HG02759 (cell line): ENCODE results near the gene NADK2.
A peak's percentile ranks its signal among the peaks of the same experiment; 100 is the strongest.

Source experiments
- ATAC-seq: cut with Tn5 transposase; IDR thresholded peaks from one replicate; pipeline ENCODE4 v1.9.1; 2021; ENCODE audit warnings: mild to moderate bottlenecking, moderate library complexity; ENCODE audit not compliant: unreplicated experiment

The NADK2 gene

DNA sequence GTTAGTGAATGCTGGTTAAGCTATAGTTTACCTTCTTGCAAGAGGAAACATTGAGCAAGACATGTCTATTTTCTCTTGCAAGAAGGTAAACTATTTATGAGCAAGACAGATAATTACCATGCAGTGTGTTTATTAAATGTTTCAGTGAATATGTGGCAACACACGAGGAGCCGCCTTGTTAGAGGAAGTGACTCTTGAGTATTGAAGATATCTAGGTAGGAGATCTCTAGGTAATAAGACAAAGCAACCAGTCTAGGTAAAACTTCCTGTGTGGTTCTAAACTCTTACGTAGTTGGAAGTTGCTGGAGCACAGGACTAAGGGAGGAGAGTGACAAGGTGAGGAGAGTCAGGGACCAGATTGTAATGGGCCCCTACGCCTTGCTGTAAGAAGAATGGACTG lies 73.0 kb downstream of the NADK2 start:
- ATAC-seq: no peak

DNA sequence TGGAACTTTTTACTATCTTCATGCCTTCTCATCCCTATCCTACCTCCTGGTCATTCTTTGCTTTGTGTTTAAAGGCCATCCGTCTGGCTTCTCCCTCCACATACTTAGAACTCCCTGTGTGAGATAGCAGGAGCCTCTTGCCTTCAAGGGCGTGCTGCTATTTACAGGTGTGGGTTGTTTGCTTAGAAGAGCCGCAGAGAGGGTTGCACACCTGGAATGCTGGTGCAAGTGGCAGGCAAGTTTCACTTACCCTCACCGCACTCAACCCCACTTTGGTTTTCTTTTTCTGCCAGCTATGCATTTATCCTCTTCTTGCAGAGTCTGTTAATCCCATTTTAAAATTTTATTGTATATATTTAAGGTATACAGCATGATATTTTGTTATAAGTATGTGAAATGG lies 77.3 kb downstream of the NADK2 start:
- no peak for ATAC-seq

DNA sequence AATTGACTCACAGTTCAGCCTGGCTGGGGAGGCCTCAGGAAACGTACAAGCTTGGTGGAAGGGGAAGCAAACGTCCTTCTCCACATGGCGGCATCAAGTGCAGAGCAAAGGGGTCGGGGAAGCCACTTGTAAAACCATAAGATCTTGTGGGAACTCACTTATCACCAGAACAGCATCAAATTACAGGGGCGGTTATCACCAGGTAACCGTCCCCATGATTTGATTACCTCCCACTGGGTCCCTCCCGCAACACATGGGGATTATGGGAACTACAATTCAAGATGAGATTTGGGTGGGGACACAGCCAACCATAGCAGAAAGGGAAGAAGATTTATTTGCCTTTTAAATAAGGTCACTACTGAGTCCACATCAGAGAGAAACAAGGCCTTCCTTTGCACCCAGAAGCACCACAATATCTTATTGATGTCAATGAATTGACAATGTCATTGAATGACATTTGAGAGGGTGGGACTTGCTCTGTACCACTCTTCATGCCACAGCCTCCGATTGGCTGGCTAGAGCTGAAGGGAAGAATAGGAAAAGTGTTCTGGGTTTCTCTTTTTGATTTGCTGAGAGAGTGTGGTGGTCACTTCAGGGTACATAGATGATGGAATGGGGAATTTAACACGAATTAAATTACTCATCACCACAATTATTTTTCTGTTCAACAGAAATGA lies 78.8 kb downstream of the NADK2 start:
- ATAC-seq: no peak

DNA sequence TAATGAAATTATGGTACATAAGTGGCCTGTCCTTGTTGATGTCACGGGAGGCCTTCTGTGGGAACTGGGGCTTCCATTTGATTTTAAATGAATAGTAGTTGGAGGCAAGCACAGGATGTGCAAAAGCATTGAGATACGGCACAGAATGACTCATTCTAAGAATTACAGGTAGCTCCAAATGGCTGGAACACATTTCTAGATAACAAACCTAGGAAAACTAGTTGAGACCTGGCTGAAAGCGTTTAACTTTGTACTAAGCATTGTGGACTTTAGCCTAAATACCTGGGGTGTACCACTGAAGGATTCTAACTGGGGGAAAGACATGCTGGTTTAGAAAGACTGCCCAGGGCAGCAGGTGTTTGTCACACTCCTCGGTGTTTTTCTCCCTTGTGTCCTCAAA lies 80.4 kb downstream of the NADK2 start:
- ATAC-seq: no peak

DNA sequence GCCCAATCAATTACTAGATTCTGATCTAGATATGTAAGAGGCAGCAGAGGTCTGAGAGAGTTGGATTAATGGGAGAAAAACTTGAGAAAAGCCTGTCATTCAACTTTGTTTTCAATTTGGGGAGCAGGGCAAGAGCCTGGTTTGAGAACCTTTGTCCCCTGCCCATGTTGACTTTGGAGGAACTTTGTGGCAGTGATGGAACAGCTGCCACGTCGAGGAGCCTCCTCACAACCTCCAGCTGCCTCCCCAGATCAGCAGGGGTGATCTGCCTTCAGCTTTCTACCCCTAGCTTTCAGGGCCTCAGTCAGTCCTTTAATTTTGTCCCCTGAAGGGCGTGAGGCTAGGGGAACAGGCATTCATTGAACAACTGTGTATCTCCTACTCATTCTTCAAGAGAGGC lies 81.1 kb downstream of the NADK2 start:
- no peak for ATAC-seq

DNA sequence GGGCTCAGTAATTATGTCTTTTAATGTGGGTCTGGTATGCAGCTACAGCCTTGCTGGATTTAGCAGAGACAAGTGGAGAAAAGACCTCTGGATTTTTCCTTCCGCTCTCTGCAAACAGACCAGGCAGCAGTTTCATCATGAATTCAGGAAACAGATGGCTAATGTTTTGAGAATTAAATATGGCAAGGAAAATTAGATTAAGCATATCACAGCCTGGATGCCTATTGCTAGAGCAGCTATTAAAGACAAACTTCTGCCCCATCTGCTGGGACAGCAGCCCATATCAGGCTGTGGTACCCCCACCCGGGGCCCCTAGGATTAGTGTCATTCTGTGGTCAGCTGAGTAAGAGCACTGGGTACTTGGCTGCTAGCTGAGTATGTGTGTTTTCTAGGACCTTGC lies 83.6 kb downstream of the NADK2 start:
- ATAC-seq: no peak

- no peak for ATAC-seq
Observed at GRCh38 chr5:36156619-36157018, 85.1 kb downstream of the NADK2 start.

- no peak for ATAC-seq
Observed at GRCh38 chr5:36156121-36156601, 85.6 kb downstream of the NADK2 start.

DNA sequence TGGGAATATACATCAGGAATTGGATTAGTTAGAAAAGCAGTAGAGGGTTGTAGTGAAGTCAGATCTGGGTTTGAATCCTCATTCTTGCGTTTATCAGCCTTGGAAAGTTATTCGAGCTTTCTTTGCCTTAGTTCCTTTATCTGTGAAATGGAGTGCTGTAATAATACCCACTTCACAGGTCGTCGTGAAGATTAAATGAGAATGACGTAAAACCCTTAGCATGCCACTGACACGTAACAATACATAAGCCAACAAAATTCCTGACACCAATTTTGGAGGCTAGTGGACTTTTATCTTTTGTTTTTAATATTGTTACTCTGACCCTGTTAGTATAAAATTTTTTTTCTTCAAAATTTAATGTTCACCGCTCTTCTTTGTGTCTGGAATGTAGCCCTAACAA lies 86.4 kb downstream of the NADK2 start:
- ATAC-seq: no peak

- no peak for ATAC-seq
Observed at GRCh38 chr5:36153726-36154125, 88.0 kb downstream of the NADK2 start.

DNA sequence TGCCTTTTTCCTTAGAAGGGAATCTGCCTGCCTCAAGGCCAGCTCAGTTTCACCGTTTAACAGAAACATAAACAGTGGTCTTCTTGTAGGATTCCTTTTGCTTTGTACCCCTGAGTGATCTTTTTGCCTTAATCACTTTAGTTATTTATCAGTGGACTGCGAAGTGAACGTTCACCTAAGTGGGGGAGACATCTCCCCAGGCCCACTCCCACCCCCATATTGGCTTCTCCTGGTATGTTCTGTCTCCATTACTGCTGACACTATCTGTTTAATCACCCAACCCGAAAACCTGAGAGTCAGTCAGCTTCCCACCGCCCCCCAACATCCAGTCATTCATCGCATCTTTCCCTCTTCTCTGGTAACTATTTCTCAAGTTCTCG lies 88.4 kb downstream of the NADK2 start:
- ATAC-seq: no peak

GRCh38 chr5:36152324-36153297 lies 89.1 kb downstream of the NADK2 start:
- no peak for ATAC-seq

- ATAC-seq: peak; percentile 97
Observed at GRCh38 chr5:36151434-36152323, 90.0 kb downstream of the NADK2 start, which contains the start of the genes LMBRD2 and SKP2. Gene LMBRD2, minus strand, starts transcription at chr5:36151887. Its CDS starts 8,538 bp downstream, at chr5:36143349. Gene SKP2, plus strand, starts transcription at chr5:36152111. Its CDS starts 152 bp downstream, at chr5:36152263.

GRCh38 chr5:36150676-36151433 lies 90.9 kb downstream of the NADK2 start:
- peak; percentile 22 for ATAC-seq

DNA sequence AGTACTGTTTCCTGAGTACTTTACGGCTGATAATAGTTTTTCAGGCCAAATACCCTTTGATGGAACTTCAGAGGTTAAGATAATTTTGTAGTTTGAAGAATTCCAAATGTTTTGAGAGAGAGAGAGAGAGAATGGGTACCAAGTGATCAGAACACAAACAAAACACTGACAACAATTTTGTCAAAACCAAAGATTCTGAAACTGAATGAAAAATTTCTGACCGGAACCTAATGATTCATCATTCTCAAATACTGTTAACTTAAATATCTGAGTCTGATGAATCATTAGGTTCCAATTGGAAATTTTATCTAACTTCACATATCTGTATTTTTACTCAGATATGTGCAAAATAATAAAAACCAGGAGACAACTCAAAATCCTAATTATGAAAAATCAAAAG lies 94.0 kb downstream of the NADK2 start:
- no peak for ATAC-seq

DNA sequence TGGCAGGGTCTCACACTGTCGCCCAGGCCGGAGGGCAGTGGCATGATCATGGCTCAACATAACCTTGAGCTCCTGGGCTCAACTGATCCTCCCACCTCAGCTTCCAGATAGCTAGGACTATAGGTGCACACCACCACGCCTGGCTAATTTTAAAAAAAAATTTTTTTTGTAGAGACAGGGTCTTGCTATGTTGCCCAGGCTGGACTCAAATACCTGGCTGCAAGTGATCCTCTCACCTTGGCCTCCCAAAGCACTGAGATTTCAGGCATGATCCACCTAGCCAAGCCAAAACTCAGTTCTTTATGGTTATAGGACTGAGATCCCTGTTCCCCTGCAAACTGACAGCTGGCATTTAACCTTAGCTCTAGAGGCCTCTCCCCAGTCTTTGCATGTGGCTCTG lies 95.3 kb downstream of the NADK2 start:
- ATAC-seq: no peak

DNA sequence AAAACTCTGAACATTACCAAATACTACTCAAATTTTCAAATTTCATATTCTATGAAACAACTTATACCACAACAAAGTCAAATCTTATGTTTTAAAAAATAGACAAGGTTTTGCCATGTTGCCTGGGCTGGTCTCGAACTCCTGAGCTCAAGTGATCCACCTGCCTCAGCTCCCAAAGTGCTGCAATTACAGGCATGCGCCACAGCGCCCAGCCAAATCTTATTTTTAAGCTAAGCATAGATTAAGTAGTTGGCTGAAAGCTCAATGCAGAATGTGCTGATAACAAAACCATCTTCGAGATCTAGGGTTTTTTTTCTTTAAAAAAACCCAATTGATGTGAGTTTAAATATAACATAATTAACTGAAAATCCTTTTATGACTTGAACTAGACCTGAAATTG lies 96.4 kb downstream of the NADK2 start:
- no peak for ATAC-seq
